ENCODE results near the gene CIAO2B. TPM values are rescaled to one million over a fixed set of nuclear protein-coding genes. Genes with fewer than 3 reads are reported as not detected.

CIAO2B gene
- total RNA-seq, 2 experiments from 2014 or later = 150 to 162 TPM

GRCh38 chr16:66952430-66953110 lies 18.4 kb upstream of the CIAO2B start:
- ATAC-seq = no peak
- no peak for DNase-seq
- Mint-ChIP-seq H3K27ac (no peak overlapping the region), H3K9me3 (no peaks in the 10 kb centered on the region), H3K27me3 (peaks cover 43% of the 10 kb centered on the region), H3K36me3 (ENCODE audit: low read depth) (no peaks in the 10 kb centered on the region), H3K4me3 (no peak overlapping the region), H3K4me1 (ENCODE audit: low read depth) (peaks cover 15% of the 10 kb centered on the region)
- ChIA-PET POLR2A (interaction anchor here (0.6 to 0.7 kb wide), 2 partner anchors 8 to 61 kb away, joined by 3 read pairs; partner anchors contain the start of gene CES3), CTCF (interaction anchor here (0.7 to 2.6 kb wide), 10 partner anchors 9 to 245 kb away, joined by 3 to 20 read pairs (median 4); partner anchors contain the start of genes CES3, E2F4 and MATCAP1)
- intact Hi-C loops (cut with micrococcal nuclease) = loop anchor here (5.0 kb wide), 1 partner anchor 205 kb away; the partner anchor contains the start of genes FBXL8 and TRADD
- TF ChIP-seq CTCF (IDR thresholded peaks at IDR 0.05) = no peak

- ChIA-PET CTCF (interaction anchor here (1.0 to 2.8 kb wide), 5 partner anchors 10 to 234 kb away, joined by 3 to 12 read pairs (median 10); partner anchors contain the start of genes CES3 and MATCAP1), POLR2A (interaction anchor here (1.6 kb wide), 1 partner anchor 17 kb away, joined by 4 read pairs; the partner anchor contains the start of gene CIAO2B)
- Mint-ChIP-seq H3K9me3 (no peaks in the 10 kb centered on the region), H3K27ac (no peak overlapping the region), H3K4me1 (ENCODE audit: low read depth) (peaks cover 22% of the 10 kb centered on the region), H3K4me3 (no peak overlapping the region), H3K36me3 (ENCODE audit: low read depth) (no peaks in the 10 kb centered on the region), H3K27me3 (peaks cover 43% of the 10 kb centered on the region)
- no peak for TF ChIP-seq CTCF (IDR thresholded peaks at IDR 0.05)
- DNase-seq = no peak
- no peak for ATAC-seq
- intact Hi-C loops (cut with micrococcal nuclease) = loop anchor here (5.0 kb wide), 1 partner anchor 206 kb away; the partner anchor contains the start of genes FBXL8 and TRADD
Observed at GRCh38 chr16:66950971-66951790, 17.0 kb upstream of the CIAO2B start.

- Mint-ChIP-seq H3K36me3 (ENCODE audit: low read depth) (no peaks in the 10 kb centered on the region), H3K4me3 (no peak overlapping the region), H3K9me3 (no peaks in the 10 kb centered on the region), H3K4me1 (ENCODE audit: low read depth) (peaks cover 22% of the 10 kb centered on the region), H3K27ac (no peak overlapping the region), H3K27me3 (peaks cover 43% of the 10 kb centered on the region)
- no peak for TF ChIP-seq CTCF (IDR thresholded peaks at IDR 0.05)
- intact Hi-C loops (cut with micrococcal nuclease) = loop anchor here (5.0 kb wide), 1 partner anchor 207 kb away; the partner anchor contains the start of genes FBXL8 and TRADD
- ATAC-seq = no peak
- ChIA-PET CTCF (interaction anchor here (1.0 to 2.8 kb wide), 3 partner anchors 11 to 205 kb away, joined by 3 to 12 read pairs (median 10); partner anchors contain the start of gene CES3), POLR2A (interaction anchor here (1.6 kb wide), 1 partner anchor 16 kb away, joined by 4 read pairs; the partner anchor contains the start of gene CIAO2B)
- no peak for DNase-seq
Observed at GRCh38 chr16:66950437-66950836, 16.2 kb upstream of the CIAO2B start.

- Mint-ChIP-seq H3K4me3 (no peak overlapping the region), H3K27me3 (peaks cover 43% of the 10 kb centered on the region), H3K4me1 (ENCODE audit: low read depth) (peaks cover 22% of the 10 kb centered on the region), H3K27ac (no peak overlapping the region), H3K36me3 (ENCODE audit: low read depth) (no peaks in the 10 kb centered on the region), H3K9me3 (no peaks in the 10 kb centered on the region)
- CTCF ChIA-PET = interaction anchor here (2.4 to 2.8 kb wide), 2 partner anchors 12 to 206 kb away, joined by 10 to 12 read pairs; partner anchors contain the start of gene CES3
- POLR2A ChIA-PET = no interaction called here
- ATAC-seq (no peak), DNase-seq (no peak)
- no peak for TF ChIP-seq CTCF (IDR thresholded peaks at IDR 0.05)
- intact Hi-C loops (cut with micrococcal nuclease) = no loop called here
Observed at GRCh38 chr16:66949472-66949871, 15.3 kb upstream of the CIAO2B start.

All from activated CD8-positive, alpha-beta T cell treated with anti-CD3 and anti-CD28 coated beads for 36 hours (primary cell).